HepG2 (cell line): Measurements from ENCODE around the gene DPP3. TPM values are rescaled to one million over a fixed set of nuclear protein-coding genes. Genes with fewer than 3 reads are reported as not detected.
A peak's percentile ranks its signal among the peaks of the same experiment; 100 is the strongest.

Source experiments
- ATAC-seq: fragments of 200-7000 bp; cut with Tn5 transposase; 3 replicates; pipeline ENCODE4 v1.9.1; 2020; ENCODE audit warnings: mild to moderate bottlenecking, moderate library complexity
- BruUV-seq: library from RNA; stranded (reverse); fragments of 400-500 nt; replicated peaks from 2 replicates; lab custom pipeline; 2021; lab: Mats Ljungman, UMichigan
- CTCF ChIA-PET: fragments of 300-600 bp; formaldehyde crosslinking; extraction: SDS; loops from one replicate; lab custom pipeline; 2021; ENCODE audit warnings: low total read pairs, inconsistent platforms, low intra/inter-chr PET ratio; lab: Yijun Ruan, JAX
- POLR2A ChIA-PET: fragments of 350-600 bp; sonication (Branson Sonifier 250); formaldehyde crosslinking; loops from one replicate; lab custom pipeline; 2020; ENCODE audit warnings: antibody characterized with exemption, inconsistent platforms; lab: Yijun Ruan, JAX
- DNase-seq: peaks from one replicate; pipeline ENCODE4 v3.0.0-alpha.2; 2015; ENCODE audit warnings: low spot score
- FAIRE-seq: peaks from 3 replicates; lab custom pipeline; 2011; peaks lifted over from hg19 to GRCh38; lab: Jason Lieb, UNC
- H2AFZ ChIP-seq: one replicate; pipeline ENCODE4 v1.6.1; 2011; ENCODE audit warnings: low read length, inconsistent platforms
- H3K27ac ChIP-seq: fragments of 300-600 bp; 3 replicates; pipeline ENCODE4 v1.8.0; 2011; ENCODE audit warnings: mixed run types, mild to moderate bottlenecking, mixed read lengths, low read length, inconsistent platforms; ENCODE audit not compliant: insufficient read depth; ENCODE audit errors: extremely low read length
- H3K27me3 ChIP-seq, 2 experiments: fragments of 200-600 bp in 1 of 2; 2 replicates in 1 of 2; 3 replicates in 1 of 2; pipeline versions ENCODE4 v1.6.0 to v1.8.0; 2011; ENCODE audit warnings: low read length in 2 of 2, mild to moderate bottlenecking in 2 of 2, moderate library complexity in 2 of 2, inconsistent platforms in 1 of 2; ENCODE audit not compliant: insufficient read depth in 2 of 2, control insufficient read depth in 1 of 2
- H3K36me3 ChIP-seq, 2 experiments: fragments of 200-600 bp in 1 of 2; replicated peaks in 1 of 2; 2 replicates in 1 of 2; 3 replicates in 1 of 2; pipeline versions ENCODE4 v1.5.1 to v1.8.0; 2011; ENCODE audit warnings: low read length in 2 of 2, inconsistent platforms in 1 of 2; ENCODE audit not compliant: insufficient read depth in 2 of 2, control insufficient read depth in 1 of 2
- H3K4me1 ChIP-seq: 2 replicates; pipeline ENCODE4 v1.5.1; 2012; ENCODE audit warnings: low read length, inconsistent platforms; ENCODE audit not compliant: insufficient read depth
- H3K4me2 ChIP-seq: 2 replicates; pipeline ENCODE4 v1.6.0; 2011; ENCODE audit warnings: low read depth, low read length, inconsistent platforms
- H3K4me3 ChIP-seq, 3 experiments: fragments of 200-600 bp in 1 of 3; sonication (generic), shearing (Covaris generic) in 1 of 3; replicated peaks in 1 of 3; 2 replicates each; pipeline ENCODE4 v1.5.1; 2011 to 2016; ENCODE audit warnings: low read length in 3 of 3, inconsistent platforms in 2 of 3, low read depth in 2 of 3, mild to moderate bottlenecking in 2 of 3, control low read depth in 1 of 3, mixed read lengths in 1 of 3; ENCODE audit not compliant: insufficient read depth in 1 of 3
- H3K79me2 ChIP-seq: one replicate; pipeline ENCODE4 v1.6.1; 2011; ENCODE audit warnings: low read length, inconsistent platforms; ENCODE audit not compliant: insufficient read depth
- H3K9ac ChIP-seq: 2 replicates; pipeline ENCODE4 v1.6.0; 2011; ENCODE audit warnings: mild to moderate bottlenecking, low read depth, low read length, inconsistent platforms; ENCODE audit not compliant: insufficient read depth
- H3K9me3 ChIP-seq: 2 replicates; pipeline ENCODE4 v1.5.1; 2012; ENCODE audit warnings: mild to moderate bottlenecking, low read length
- H4K20me1 ChIP-seq: 2 replicates; pipeline ENCODE4 v1.6.0; 2011; ENCODE audit warnings: inconsistent platforms, mild to moderate bottlenecking, low read length, moderate library complexity; ENCODE audit not compliant: insufficient read depth
- ELF4 ChIP-seq: sonication (generic); formaldehyde crosslinking; IDR thresholded peaks from 2 replicates; pipeline ENCODE4 v1.5.0; 2020; ENCODE audit warnings: missing genetic modification reagents, mild to moderate bottlenecking, moderate library complexity, borderline replicate concordance
- KMT2B ChIP-seq: IDR thresholded peaks from 2 replicates; pipeline ENCODE4 v1.6.1; 2016; ENCODE audit warnings: missing genetic modification reagents, missing compliant biosample characterization
- PCBP1 ChIP-seq: fragments of 200-400 bp; formaldehyde crosslinking; IDR thresholded peaks from 2 replicates; pipeline ENCODE4 v1.6.1; 2017; ENCODE audit warnings: mild to moderate bottlenecking, low read depth, low read length, borderline replicate concordance
- POLR2A ChIP-seq, 2 experiments: IDR thresholded peaks; 2 replicates each; pipeline ENCODE4 v1.6.1; 2011; ENCODE audit warnings: low read depth in 2 of 2, low read length in 2 of 2, mild to moderate bottlenecking in 1 of 2, moderate library complexity in 1 of 2; ENCODE audit not compliant: insufficient read depth in 1 of 2
- PTBP1 ChIP-seq: fragments of 200-400 bp; formaldehyde crosslinking; IDR thresholded peaks from 2 replicates; pipeline ENCODE4 v1.6.1; 2018; ENCODE audit warnings: low read length, low read depth; ENCODE audit not compliant: poor library complexity, severe bottlenecking
- RFX3 ChIP-seq: IDR thresholded peaks from 2 replicates; pipeline ENCODE4 v1.6.1; 2016; ENCODE audit warnings: missing biosample characterization, missing genetic modification reagents
- TARDBP ChIP-seq: sonication (generic); formaldehyde crosslinking; IDR thresholded peaks from 2 replicates; pipeline ENCODE4 v1.8.0; 2022; ENCODE audit warnings: mild to moderate bottlenecking, missing genetic modification reagents
- ZFP82 ChIP-seq: sonication (generic); formaldehyde crosslinking; IDR thresholded peaks from 2 replicates; pipeline ENCODE4 v1.5.1; 2020; ENCODE audit warnings: mild to moderate bottlenecking, missing genetic modification reagents, borderline replicate concordance
- ZFYVE20 ChIP-seq: sonication (generic); formaldehyde crosslinking; IDR thresholded peaks from 2 replicates; pipeline ENCODE4 v1.8.0; 2023; ENCODE audit warnings: low read depth, mild to moderate bottlenecking, moderate library complexity, missing genetic modification reagents, borderline replicate concordance
- ZNF225 ChIP-seq: sonication (generic); formaldehyde crosslinking; IDR thresholded peaks from 2 replicates; pipeline ENCODE4 v1.4.0; 2020; ENCODE audit warnings: mild to moderate bottlenecking, missing genetic modification reagents
- ZNF33A ChIP-seq: sonication (generic); formaldehyde crosslinking; IDR thresholded peaks from 2 replicates; pipeline ENCODE4 v1.5.1; 2020; ENCODE audit warnings: missing genetic modification reagents, mild to moderate bottlenecking, moderate library complexity, borderline replicate concordance
- ZNF501 ChIP-seq: sonication (generic); formaldehyde crosslinking; IDR thresholded peaks from 2 replicates; pipeline ENCODE4 v1.5.1; 2020; ENCODE audit warnings: mild to moderate bottlenecking, moderate library complexity, missing genetic modification reagents
- ZNF670 ChIP-seq: sonication (generic); formaldehyde crosslinking; IDR thresholded peaks from 2 replicates; pipeline ENCODE4 v1.8.0; 2022; ENCODE audit warnings: mild to moderate bottlenecking, missing genetic modification reagents, borderline replicate concordance
- ZNF816 ChIP-seq: sonication (generic); formaldehyde crosslinking; IDR thresholded peaks from 2 replicates; pipeline ENCODE4 v1.8.0; 2022; ENCODE audit warnings: missing genetic modification reagents, mild to moderate bottlenecking, borderline replicate concordance
- WGBS: methylation state at CpG from one replicate; pipeline ENCODE4 v1.1.6; 2017; ENCODE audit warnings: low lambda C conversion rate; 5-methylcytosine and 5-hydroxymethylcytosine counted together
- in situ Hi-C: cut with HindIII; loops from 2 replicates; pipeline ENCODE4 v1.10.0; 2017; ENCODE audit warnings: low pct_unique_long_range_greater_than_20kb; ENCODE audit not compliant: extremely low pct_ligation_motif_present
- intact Hi-C: fragments of 100-400 bp; cut with micrococcal nuclease; formaldehyde crosslinking; loops from one replicate; pipeline ENCODE4 v1.10.0; 2022; ENCODE audit not compliant: unreplicated experiment
- polyA plus RNA-seq, 8 experiments: library from polyadenylated mRNA; depleted of rRNA in 3 of 8; stranded (reverse) in 7 of 8; unstranded in 1 of 8; fragments of >200 nt; fragmentation: Illumina TruSeq in 4 of 8; extraction: Trizol in 4 of 8; gene quantifications; 2 replicates each; pipeline versions ENCODE4 v1.2.1 to v1.2.3, GENCODE V29; 2011 to 2016; ENCODE audit warnings: low read depth in 4 of 8, missing spikeins in 1 of 8, mixed read lengths in 1 of 8; ENCODE audit not compliant: insufficient read depth in 1 of 8
- total RNA-seq, 5 experiments: library from RNA; depleted of rRNA; stranded (reverse); fragments of >200 nt; fragmentation: Illumina TruSeq; extraction: Trizol; gene quantifications; 2 replicates each; pipeline ENCODE4 v1.2.3, GENCODE V29; 2016; ENCODE audit warnings: low read depth in 1 of 5
- TF ChIP-seq, protein P1 (sequence below): sonication (generic); formaldehyde crosslinking; IDR thresholded peaks from 2 replicates; pipeline ENCODE4 v1.8.0; 2022; ENCODE audit warnings: mild to moderate bottlenecking, missing genetic modification reagents; ENCODE audit not compliant: insufficient replicate concordance
- TF ChIP-seq, protein P2 (sequence below): sonication (generic); formaldehyde crosslinking; IDR thresholded peaks from 2 replicates; pipeline ENCODE4 v1.4.0; 2020; ENCODE audit warnings: mild to moderate bottlenecking, missing genetic modification reagents

The DPP3 gene
- total and polyA plus RNA-seq, 2 of the 13 experiments (the other 11 are each of a cell fraction or from before 2014, with no cell fraction given), result 38.4 to 59.8 TPM

DNA sequence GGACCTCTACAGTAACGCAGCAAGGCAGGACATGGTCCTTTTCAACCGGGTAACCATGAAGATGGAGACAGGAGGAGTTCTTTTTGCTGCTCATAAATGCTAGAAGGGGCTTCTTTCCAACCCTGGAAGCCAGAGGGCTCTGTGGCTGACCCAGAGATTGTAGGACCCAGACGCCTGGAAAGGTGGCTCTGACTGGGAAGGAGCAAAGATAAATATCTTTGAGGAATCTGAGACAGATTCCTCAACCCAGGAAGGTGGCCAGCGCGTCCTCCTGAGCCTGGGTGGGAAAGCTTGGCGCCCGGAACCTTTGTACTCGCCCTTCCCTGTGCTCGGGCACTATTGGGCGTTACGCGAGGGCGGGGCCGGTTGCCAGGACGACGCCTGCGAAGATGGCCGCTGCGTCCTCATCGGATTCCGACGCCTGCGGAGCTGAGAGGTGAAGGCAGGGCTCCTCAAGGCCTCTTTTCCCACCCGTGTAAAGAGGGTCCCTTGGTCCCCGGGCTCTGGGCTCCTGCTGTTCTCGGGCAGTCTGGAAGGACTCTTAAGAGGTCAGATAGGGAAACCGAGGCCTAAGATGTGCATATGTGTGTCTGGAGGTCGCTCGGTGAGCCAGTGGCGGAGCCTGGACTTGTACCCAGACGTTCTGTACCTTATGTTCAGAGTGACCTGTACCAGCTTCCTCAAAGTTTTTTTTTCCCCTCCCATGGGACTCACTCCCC, 30.2 kb downstream of the DPP3 start, which contains the start of gene BBS1 (continued):
- TF ChIP-seq, protein P1, sequence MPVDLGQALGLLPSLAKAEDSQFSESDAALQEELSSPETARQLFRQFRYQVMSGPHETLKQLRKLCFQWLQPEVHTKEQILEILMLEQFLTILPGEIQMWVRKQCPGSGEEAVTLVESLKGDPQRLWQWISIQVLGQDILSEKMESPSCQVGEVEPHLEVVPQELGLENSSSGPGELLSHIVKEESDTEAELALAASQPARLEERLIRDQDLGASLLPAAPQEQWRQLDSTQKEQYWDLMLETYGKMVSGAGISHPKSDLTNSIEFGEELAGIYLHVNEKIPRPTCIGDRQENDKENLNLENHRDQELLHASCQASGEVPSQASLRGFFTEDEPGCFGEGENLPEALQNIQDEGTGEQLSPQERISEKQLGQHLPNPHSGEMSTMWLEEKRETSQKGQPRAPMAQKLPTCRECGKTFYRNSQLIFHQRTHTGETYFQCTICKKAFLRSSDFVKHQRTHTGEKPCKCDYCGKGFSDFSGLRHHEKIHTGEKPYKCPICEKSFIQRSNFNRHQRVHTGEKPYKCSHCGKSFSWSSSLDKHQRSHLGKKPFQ (CRISPR knock-in tag), result no peak
- TF ChIP-seq, protein P2, sequence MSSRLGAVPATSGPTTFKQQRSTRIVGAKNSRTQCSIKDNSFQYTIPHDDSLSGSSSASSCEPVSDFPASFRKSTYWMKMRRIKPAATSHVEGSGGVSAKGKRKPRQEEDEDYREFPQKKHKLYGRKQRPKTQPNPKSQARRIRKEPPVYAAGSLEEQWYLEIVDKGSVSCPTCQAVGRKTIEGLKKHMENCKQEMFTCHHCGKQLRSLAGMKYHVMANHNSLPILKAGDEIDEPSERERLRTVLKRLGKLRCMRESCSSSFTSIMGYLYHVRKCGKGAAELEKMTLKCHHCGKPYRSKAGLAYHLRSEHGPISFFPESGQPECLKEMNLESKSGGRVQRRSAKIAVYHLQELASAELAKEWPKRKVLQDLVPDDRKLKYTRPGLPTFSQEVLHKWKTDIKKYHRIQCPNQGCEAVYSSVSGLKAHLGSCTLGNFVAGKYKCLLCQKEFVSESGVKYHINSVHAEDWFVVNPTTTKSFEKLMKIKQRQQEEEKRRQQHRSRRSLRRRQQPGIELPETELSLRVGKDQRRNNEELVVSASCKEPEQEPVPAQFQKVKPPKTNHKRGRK (CRISPR knock-in tag), result no peak
- TF ChIP-seq KMT2B (peak; percentile 91), ZNF225 (0 out of 2 replicates have a peak, but pooled peaks have one; percentile 38), PCBP1 (0 out of 2 replicates have a peak, but pooled peaks have one; percentile 72), PTBP1 (no peak), POLR2A (IDR thresholded peaks at IDR 0.05; ENCODE audit: insufficient read depth in 1 of 2, low read depth in 2 of 2, low read length in 2 of 2) (peak; percentile 63 to 71), TARDBP (CRISPR knock-in tag) (peak; percentile 78)

DNA sequence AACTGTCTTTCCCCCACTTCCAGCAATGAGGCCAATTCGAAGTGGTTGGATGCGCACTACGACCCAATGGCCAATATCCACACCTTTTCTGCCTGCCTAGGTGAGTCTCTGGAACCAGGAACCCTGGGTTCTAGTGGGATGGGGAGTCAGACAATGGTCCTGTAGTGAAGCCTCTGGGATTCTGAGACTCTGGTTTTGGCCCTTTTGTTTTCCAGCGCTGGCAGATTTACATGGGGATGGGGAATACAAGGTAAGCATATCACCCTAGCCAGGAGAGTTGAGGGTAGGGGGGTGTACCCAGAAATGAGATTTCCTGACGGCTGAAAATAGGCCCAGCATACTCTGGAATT, 30.7 kb downstream of the DPP3 start:
- no peaks in the 10 kb centered on the region for H4K20me1 ChIP-seq
- BruUV-seq, result TSS peak; percentile 78
- no peak for FAIRE-seq
- in situ Hi-C loops (no loop called here), intact Hi-C loops (no loop called here)
- peak overlapping the region; percentile 9 for H3K27ac ChIP-seq
- ChIA-PET POLR2A (interaction anchor here (1.0 to 3.7 kb wide), 8 partner anchors 31 to 333 kb away, joined by 3 to 34 read pairs (median 6); partner anchors contain the start of genes DPP3, MRPL11, PELI3 and RBM14), CTCF (no interaction called here)
- H3K79me2 ChIP-seq, result peaks cover 10% of the 10 kb centered on the region
- H3K4me2 ChIP-seq, result peak overlapping the region; percentile 74
- H3K4me3 ChIP-seq, result peak overlapping the region; percentile 68 to 95 (median 70)
- peak overlapping the region; percentile 75 for H3K9ac ChIP-seq
- peak; percentile 12; the same call in 2 of the 3 replicates for ATAC-seq
- WGBS, result 5% methylated on average over 5 of the region's 5 CpGs
- H3K9me3 ChIP-seq, result no peaks in the 10 kb centered on the region
- no peaks in the 10 kb centered on the region; a peak in 1 of 5 replicates for H3K27me3 ChIP-seq
- H3K36me3 ChIP-seq, result peaks cover 3 to 5% of the 10 kb centered on the region in 2 experiments; a peak in 1 of 5 replicates
- H2AFZ ChIP-seq, result peak overlapping the region; percentile 57
- no peak for DNase-seq
- TF ChIP-seq ELF4 (peak; percentile 40; the same call in 1 of the 2 replicates), ZFYVE20 (CRISPR knock-in tag) (no peak), ZNF670 (0 out of 2 replicates have a peak, but pooled peaks have one; percentile 4), ZNF816 (0 out of 2 replicates have a peak, but pooled peaks have one; percentile 26), ZFP82 (CRISPR knock-in tag) (peak; percentile 72; the same call in 1 of the 2 replicates), ZNF501 (CRISPR knock-in tag) (0 out of 2 replicates have a peak, but pooled peaks have one; percentile 4), RFX3 (no peak), ZNF33A (CRISPR knock-in tag) (0 out of 2 replicates have a peak, but pooled peaks have one; percentile 33)
- H3K4me1 ChIP-seq, result peaks cover 33% of the 10 kb centered on the region
